Spleen (tissue), 7 donors: ENCODE data around the gene FAAP20.

ENCODE experiments used
- CTCF ChIP-seq, 11 experiments: fragments of 200-600 bp in 7 of 11; fragments of 450-650 bp in 4 of 11; sonication (generic) in 4 of 11; IDR thresholded peaks in 8 of 11; conservative IDR thresholded peaks in 3 of 11; 1 replicate in 7 of 11; 2 replicates in 4 of 11; pipeline versions ENCODE4 v1.4.0 to v1.8.0; 2016 to 2021; ENCODE audit warnings: antibody characterized with exemption in 11 of 11, inconsistent platforms in 4 of 11, mild to moderate bottlenecking in 1 of 11
- POLR2A ChIP-seq, 3 donors: fragments of 450-650 bp; IDR thresholded peaks; one replicate each; pipeline ENCODE4 v1.5.1; 2017; ENCODE audit warnings: antibody characterized with exemption in 3 of 3, mild to moderate bottlenecking in 1 of 3
- POLR2AphosphoS5 ChIP-seq, 3 donors: sonication (generic); formaldehyde crosslinking; IDR thresholded peaks; one replicate each; pipeline ENCODE4 v1.5.1; 2017; ENCODE audit warnings: antibody characterized with exemption in 3 of 3
- donor health status: DM: no; HTN: no; CAD: no; lungs with moderate emphysema.
- donor health status: DM: no; HTN: no; CAD: no.
- donor health status: DM: no; HTN: no; CAD: no.

- TF ChIP-seq POLR2AphosphoS5 (IDR thresholded peaks at IDR 0.05): no peak
- no peak for TF ChIP-seq CTCF (IDR thresholded peaks at IDR 0.05 in 8 of 11, conservative IDR thresholded peaks at IDR 0.05 in 3 of 11)
- no peak for TF ChIP-seq POLR2A (IDR thresholded peaks at IDR 0.05)
Observed at GRCh38 chr1:2170211-2170610, 24.4 kb downstream of the FAAP20 start.
